Heart right ventricle (tissue), 16 donors: Measurements from ENCODE around the gene OR11H6. TPM values are rescaled to one million over a fixed set of nuclear protein-coding genes. Genes with fewer than 3 reads are reported as not detected.
"Not testable (repeated sequence)": the region's sequence is repeated elsewhere in the genome, so short reads cannot be mapped to it uniquely, and the experiment has no call there.

Experiments
- ATAC-seq, 8 donors: fragments of 200-7000 bp; cut with Tn5 transposase; one replicate each; pipeline ENCODE4 v1.9.1; 2020; ENCODE audit warnings: mild to moderate bottlenecking in 8 of 8, moderate library complexity in 8 of 8, moderate number of reproducible peaks in 1 of 8
- DNase-seq, 2 donors: peaks; one replicate each; pipeline ENCODE4 v3.0.0-alpha.2; 2020
- H3K27ac ChIP-seq, 10 donors: fragments of 200-600 bp; sonication (generic) in 2 of 10; one replicate each; pipeline versions ENCODE4 v1.5.0 to v1.8.0; 2020 to 2022; ENCODE audit warnings: mild to moderate bottlenecking in 3 of 10
- H3K27me3 ChIP-seq, 7 donors: fragments of 200-600 bp; one replicate each; pipeline ENCODE4 v1.8.0; 2021 to 2022; ENCODE audit warnings: mild to moderate bottlenecking in 2 of 7
- H3K36me3 ChIP-seq, 9 donors: fragments of 200-600 bp; sonication (generic) in 1 of 9; one replicate each; pipeline versions ENCODE4 v1.5.0 to v1.8.0; 2020 to 2022; ENCODE audit warnings: mild to moderate bottlenecking in 2 of 9
- H3K4me1 ChIP-seq, 9 donors: fragments of 200-600 bp; sonication (generic) in 1 of 9; one replicate each; pipeline versions ENCODE4 v1.5.0 to v1.8.0; 2020 to 2022; ENCODE audit warnings: mild to moderate bottlenecking in 4 of 9
- H3K4me3 ChIP-seq, 10 donors: fragments of 200-600 bp; sonication (generic) in 2 of 10; one replicate each; pipeline versions ENCODE4 v1.5.0 to v1.8.0; 2020 to 2022; ENCODE audit warnings: mild to moderate bottlenecking in 7 of 10, moderate library complexity in 2 of 10
- H3K9me3 ChIP-seq, 11 donors: fragments of 200-600 bp in 10 of 11; sonication (generic) in 2 of 11; one replicate each; pipeline versions ENCODE4 v1.5.0 to v1.8.0; 2013 to 2022; ENCODE audit warnings: mild to moderate bottlenecking in 2 of 11, control low read depth in 1 of 11, moderate library complexity in 1 of 11
- CTCF ChIP-seq, 9 donors: fragments of 200-600 bp; sonication (generic) in 2 of 9; IDR thresholded peaks; one replicate each; pipeline versions ENCODE4 v1.5.0 to v1.8.0; 2021 to 2022; ENCODE audit warnings: antibody characterized with exemption in 9 of 9, mild to moderate bottlenecking in 5 of 9, moderate library complexity in 1 of 9
- WGBS, 2 donors: extraction: QIAGEN DNeasy Blood & Tissue Kit; methylation state at CpG; one replicate each; pipeline ENCODE4 v1.1.7; 2013; ENCODE audit warnings: inconsistent platforms in 1 of 2; 5-methylcytosine and 5-hydroxymethylcytosine counted together
- intact Hi-C, 10 donors: fragments of 100-400 bp; cut with DNase I; formaldehyde crosslinking; loops; one replicate each; pipeline versions ENCODE4 v1.11.1 to v1.14.2; 2022
- polyA plus RNA-seq, 2 donors: library from polyadenylated mRNA; stranded (reverse); fragments of 200-250 nt; gene quantifications; one replicate each; pipeline ENCODE4 v1.2.3, GENCODE V29; 2013
- total RNA-seq, 10 donors: library from RNA; stranded (reverse); fragmentation: NEBNext Ultra II Directional in 3 of 10; extraction: Animal tissue kit (Norgen Biotek cat#: 25700) in 3 of 10; gene quantifications; one replicate each; pipeline versions ENCODE4 v1.2.1 to v1.2.4, GENCODE V29; 2021 to 2023
- donor health status: Arrhythmogenic right ventricular cardiomyopathy.
- donor health status: ischemic (EF 13 %, LVEDD 7.1; RV severe dilation, severe dysfunction).
- donor health status: healthy with polysubstance abuse.
- donor health status: DM: no; HTN: yes; CAD: no.
- donor health status: DM: no; HTN: no; CAD: no.
- donor health status: ischemic (EF 25% LVEDD 6.9; RV normal size, moderate dysfunction).
- donor health status: ischemic (EF 25% LVEDD 5.7; RV mildly dilated, moderate dysfunction).
- donor health status: healthy.
- donor health status: DM: yes; HTN: yes; CAD: no.
- donor health status: Ischemic cardiomyopathy.
- donor health status: ischemic (EF 35%, LVEDD 5.7; RV mildly dilated, moderate dysfunction).
- donor health status: nonischemic (EF 11% LVEDD 7.7; RV severe dilation, severe dysfunction).
- donor health status: DM: yes; HTN: yes; CAD: no.
- donor health status: PGD.
- donor health status: ischemic (EF 29% LVEDD 5.4; RV normal size, mild dysfunction).
- donor health status: nonischemic (EF 23%, LVEDD 6.1; RV moderate dilation, normal function).

Gene OR11H6
- total and polyA plus RNA-seq, 12 donors = not detected

GRCh38 chr14:20198991-20199390, 24.5 kb upstream of the OR11H6 start:
- H3K9me3 ChIP-seq = no peaks in the 10 kb centered on the region
- H3K4me3 ChIP-seq = no peak overlapping the region
- no peak for DNase-seq
- 54 to 61% methylated on average over 5 of the region's 5 CpGs for WGBS, 2 donors
- no peaks in the 10 kb centered on the region for H3K36me3 ChIP-seq
- no peaks in the 10 kb centered on the region for H3K4me1 ChIP-seq
- H3K27me3 ChIP-seq = peaks cover 0 to 28% (median 0%) of the 10 kb centered on the region in 7 donors
- intact Hi-C loops = no loop called here
- no peak for TF ChIP-seq CTCF (IDR thresholded peaks at IDR 0.05)
- H3K27ac ChIP-seq = no peak overlapping the region
- ATAC-seq = no peak

GRCh38 chr14:20204721-20205120, 18.8 kb upstream of the OR11H6 start:
- intact Hi-C loops = no loop called here
- Histone ChIP-seq H3K4me3 (no peak overlapping the region), H3K36me3 (no peaks in the 10 kb centered on the region), H3K27ac (no peak overlapping the region), H3K4me1 (no peaks in the 10 kb centered on the region), H3K9me3 (peaks cover 0 to 7% (median 0%) of the 10 kb centered on the region in 11 donors), H3K27me3 (peaks cover 0 to 11% (median 0%) of the 10 kb centered on the region in 7 donors)
- no peak for TF ChIP-seq CTCF (IDR thresholded peaks at IDR 0.05)
- DNase-seq = no peak
- ATAC-seq = no peak
- WGBS, 2 donors = 52 to 55% methylated on average over 3 of the region's 3 CpGs

- WGBS, 2 donors = 65 to 89% methylated on average over 2 of the region's 2 CpGs
- intact Hi-C loops = no loop called here
- no peak overlapping the region for H3K4me3 ChIP-seq
- no peaks in the 10 kb centered on the region for H3K4me1 ChIP-seq
- DNase-seq = no peak
- no peaks in the 10 kb centered on the region for H3K36me3 ChIP-seq
- no peaks in the 10 kb centered on the region for H3K27me3 ChIP-seq
- no peak for TF ChIP-seq CTCF (IDR thresholded peaks at IDR 0.05)
- ATAC-seq = no peak
- no peak overlapping the region for H3K27ac ChIP-seq
- H3K9me3 ChIP-seq = peaks cover 0 to 16% (median 2%) of the 10 kb centered on the region in 11 donors
Measured at GRCh38 chr14:20209595-20209994, 13.9 kb upstream of the OR11H6 start.

- ATAC-seq, DNase-seq, H3K27ac ChIP-seq, H3K36me3 ChIP-seq, H3K4me3 ChIP-seq, H3K27me3 ChIP-seq, H3K4me1 ChIP-seq, intact Hi-C loops: not testable (repeated sequence)
- peaks cover 0 to 25% (median 7%) of the 10 kb centered on the region in 11 donors for H3K9me3 ChIP-seq
- 80 to 90% methylated on average over 5 to 21 of the region's 28 CpGs for WGBS, 2 donors
Measured at GRCh38 chr14:20212406-20212805, 11.1 kb upstream of the OR11H6 start.

- peaks cover 0 to 20% (median 0%) of the 10 kb centered on the region in 11 donors for H3K9me3 ChIP-seq
- H3K27ac ChIP-seq = no peak overlapping the region
- no peaks in the 10 kb centered on the region for H3K36me3 ChIP-seq
- no peak for ATAC-seq
- WGBS, 2 donors = 45% methylated on average over 2 of the region's 2 CpGs
- intact Hi-C loops = no loop called here
- H3K4me1 ChIP-seq = no peaks in the 10 kb centered on the region
- no peaks in the 10 kb centered on the region for H3K27me3 ChIP-seq
- TF ChIP-seq CTCF (IDR thresholded peaks at IDR 0.05) = no peak
- DNase-seq = no peak
- no peak overlapping the region for H3K4me3 ChIP-seq
Measured at GRCh38 chr14:20215196-20215595, 8.3 kb upstream of the OR11H6 start.
